ENCODE data around the gene MELTF. TPM values are rescaled to one million over a fixed set of nuclear protein-coding genes. Genes with fewer than 3 reads are reported as not detected.

Gene MELTF
- total RNA-seq, 1 experiment from 2014 or later: 9.2 TPM

GRCh38 chr3:196962930-196963630 lies 66.5 kb downstream of the MELTF start:
- H3K27me3 Mint-ChIP-seq (ENCODE audit: low read depth): peaks cover 73% of the 10 kb centered on the region
- H2BK12ac ChIP-seq (ENCODE audit: insufficient read length, low read depth, low read length): no peak overlapping the region
- no peak for DNase-seq
- no peaks in the 10 kb centered on the region for H3K79me2 ChIP-seq (ENCODE audit: insufficient read depth, low read length)
- no peak overlapping the region for H3K4ac ChIP-seq (ENCODE audit: low read depth, low read length)
- H3K79me1 ChIP-seq (ENCODE audit: insufficient read depth, low read depth, low read length, poor library complexity, severe bottlenecking): no peaks in the 10 kb centered on the region
- no peak overlapping the region for H2BK15ac ChIP-seq (ENCODE audit: low read depth, low read length)
- no peak overlapping the region for H3K9ac ChIP-seq (ENCODE audit: extremely low read depth, insufficient read length, low read length)
- no peak for TF ChIP-seq CTCF (conservative IDR thresholded peaks at IDR 0.05)
- no peak overlapping the region for H3K56ac ChIP-seq (ENCODE audit: insufficient read length, low read depth, low read length)
- no peak overlapping the region for H3K14ac ChIP-seq (ENCODE audit: insufficient read depth, low read length)
- no peak overlapping the region for H3K18ac ChIP-seq (ENCODE audit: insufficient read length, low read depth, low read length)
- H3K23ac ChIP-seq (ENCODE audit: insufficient read length, low read depth, low read length): no peak overlapping the region
- H4K91ac ChIP-seq (ENCODE audit: insufficient read length, low read depth, low read length): no peak overlapping the region
- no CpG with 5 or more reads among the region's 10 CpGs for WGBS (ENCODE audit: extremely low coverage, insufficient read length, low lambda C conversion rate)
- peaks cover 3 to 10% of the 10 kb centered on the region in 2 experiments; a peak in 3 of 4 replicates for H3K4me1 Mint-ChIP-seq
- no peak overlapping the region for H2BK5ac ChIP-seq (ENCODE audit: insufficient read length, low read length)
- H2BK120ac ChIP-seq (ENCODE audit: low read depth, low read length, poor library complexity, severe bottlenecking): no peak overlapping the region
- no peak overlapping the region for H3K4me3 Mint-ChIP-seq
- no peak overlapping the region for H2AK5ac ChIP-seq (ENCODE audit: insufficient read length, low read length)
- no peak overlapping the region for H3T11ph ChIP-seq (ENCODE audit: low read length)
- no peak overlapping the region for H4K5ac ChIP-seq (ENCODE audit: insufficient read length, low read depth, low read length)
- peaks cover 21% of the 10 kb centered on the region for H3K27me3 ChIP-seq (ENCODE audit: insufficient read depth, low read length)
- no peak overlapping the region for H2AFZ ChIP-seq (ENCODE audit: low read length)
- H4K8ac ChIP-seq (replicated peaks; ENCODE audit: insufficient read length, low read depth, low read length): no peak overlapping the region
- H3K23me2 ChIP-seq (ENCODE audit: insufficient read length, low read depth, low read length, poor library complexity, severe bottlenecking): no peaks in the 10 kb centered on the region
- no peak overlapping the region for H3K4me2 ChIP-seq (ENCODE audit: insufficient read depth, insufficient read length, low read length)
- H3K9me3 Mint-ChIP-seq: no peaks in the 10 kb centered on the region; a peak in 1 of 5 replicates
- no peaks in the 10 kb centered on the region for H3K4me1 ChIP-seq (ENCODE audit: insufficient read depth, low read length)
- H2BK20ac ChIP-seq (ENCODE audit: low read depth, low read length, poor library complexity, severe bottlenecking): no peak overlapping the region
- H3K36me3 Mint-ChIP-seq (ENCODE audit: insufficient read depth in 1 of 3, low read depth in 3 of 3): no peaks in the 10 kb centered on the region
- H3K9me3 ChIP-seq (ENCODE audit: control insufficient read depth, low read depth, low read length): no peaks in the 10 kb centered on the region
- H4K20me1 ChIP-seq (ENCODE audit: control insufficient read depth, insufficient read depth, insufficient read length): no peaks in the 10 kb centered on the region
- H3K27ac Mint-ChIP-seq: no peak overlapping the region
- no peak overlapping the region for H3K27ac ChIP-seq (ENCODE audit: insufficient read length, low read depth, low read length)

Measured in H9 (cell line).